Endothelial cell of umbilical vein (primary cell): ENCODE data around the gene YIPF1. TPM values are rescaled to one million over a fixed set of nuclear protein-coding genes. Genes with fewer than 3 reads are reported as not detected.

Experiments
- BruUV-seq: library from RNA; stranded (reverse); fragments of 400-500 nt; replicated peaks from 2 replicates; lab custom pipeline; 2021; lab: Mats Ljungman, UMichigan
- CTCF ChIA-PET: fragments of 300-600, 350-600 bp; sonication (Branson Sonifier 250); formaldehyde crosslinking; loops from one replicate; lab custom pipeline; 2021; ENCODE audit warnings: antibody characterized with exemption, inconsistent platforms; lab: Charles Lee
- POLR2A ChIA-PET: fragments of 300-600, 350-600 bp; sonication (Branson Sonifier 250); formaldehyde crosslinking; loops from one replicate; lab custom pipeline; 2021; ENCODE audit warnings: antibody characterized with exemption, inconsistent platforms; lab: Charles Lee
- DNase-seq: peaks from one replicate; pipeline ENCODE4 v3.0.0-alpha.2; 2011; ENCODE audit warnings: low read depth, low spot score
- FAIRE-seq: peaks from 2 replicates; lab custom pipeline; 2011; peaks lifted over from hg19 to GRCh38; lab: Jason Lieb, UNC
- H2AFZ ChIP-seq: 2 replicates; pipeline ENCODE4 v1.6.0; 2012; ENCODE audit warnings: low read depth, low read length, control low read depth, inconsistent platforms
- H3K27ac ChIP-seq: 2 replicates; pipeline ENCODE4 v1.5.1; 2011; ENCODE audit warnings: low read depth, mild to moderate bottlenecking, control low read depth, low read length, moderate library complexity; ENCODE audit not compliant: insufficient read depth
- H3K27me3 ChIP-seq, 2 experiments: 2 replicates each; pipeline versions ENCODE4 v1.6.0 to v1.6.1; 2011; ENCODE audit warnings: low read length in 2 of 2, mixed read lengths in 1 of 2; ENCODE audit not compliant: control insufficient read depth in 2 of 2, insufficient read depth in 2 of 2
- H3K36me3 ChIP-seq, 2 experiments: 2 replicates in 1 of 2; 3 replicates in 1 of 2; pipeline ENCODE4 v1.5.1; 2011; ENCODE audit warnings: low read length in 2 of 2, mild to moderate bottlenecking in 1 of 2, moderate library complexity in 1 of 2; ENCODE audit not compliant: control insufficient read depth in 2 of 2, insufficient read depth in 2 of 2; ENCODE audit errors: extremely low read depth in 1 of 2
- H3K4me1 ChIP-seq: 3 replicates; pipeline ENCODE4 v1.5.1; 2011; ENCODE audit warnings: mild to moderate bottlenecking, low read length; ENCODE audit not compliant: control insufficient read depth, insufficient read depth; ENCODE audit errors: extremely low read depth
- H3K4me2 ChIP-seq: 2 replicates; pipeline ENCODE4 v1.6.1; 2011; ENCODE audit warnings: low read length, control low read depth, mixed read lengths; ENCODE audit not compliant: insufficient read depth
- H3K4me3 ChIP-seq, 3 experiments: fragments of 200-600 bp in 1 of 3; sonication (generic), shearing (Covaris generic) in 1 of 3; replicated peaks in 1 of 3; 2 replicates each; pipeline ENCODE4 v1.5.1; 2011 to 2016; ENCODE audit warnings: control low read depth in 3 of 3, low read length in 3 of 3, mild to moderate bottlenecking in 2 of 3, inconsistent platforms in 1 of 3, low read depth in 1 of 3, moderate library complexity in 1 of 3; ENCODE audit not compliant: insufficient read depth in 1 of 3
- H3K79me2 ChIP-seq: 2 replicates; pipeline ENCODE4 v1.6.0; 2012; ENCODE audit warnings: low read length, inconsistent platforms; ENCODE audit not compliant: control insufficient read depth, insufficient read depth
- H3K9ac ChIP-seq: replicated peaks from 2 replicates; pipeline ENCODE3; 2011; ENCODE audit warnings: low read length, control low read depth; ENCODE audit not compliant: insufficient read depth; ENCODE audit errors: extremely low read depth
- H3K9me1 ChIP-seq: replicated peaks from 3 replicates; pipeline ENCODE4 v1.6.0; 2011; ENCODE audit warnings: mild to moderate bottlenecking, low read length; ENCODE audit not compliant: control insufficient read depth, insufficient read depth; ENCODE audit errors: extremely low read depth
- H3K9me3 ChIP-seq: replicated peaks from 2 replicates; pipeline ENCODE4 v1.5.1; 2012; ENCODE audit warnings: low read length, inconsistent platforms; ENCODE audit not compliant: control insufficient read depth, insufficient read depth
- H4K20me1 ChIP-seq: replicated peaks from 2 replicates; pipeline ENCODE3; 2011; ENCODE audit warnings: mild to moderate bottlenecking, low read length; ENCODE audit not compliant: control insufficient read depth, insufficient read depth; ENCODE audit errors: extremely low read depth
- CTCF ChIP-seq, 2 donors: IDR thresholded peaks; 1 replicate in 1 of 2; 2 replicates in 1 of 2; pipeline ENCODE4 v1.5.1; 2011; ENCODE audit warnings: low read length in 2 of 2, mild to moderate bottlenecking in 2 of 2, moderate library complexity in 2 of 2, control low read depth in 1 of 2, inconsistent platforms in 1 of 2, low read depth in 1 of 2; ENCODE audit not compliant: insufficient read depth in 1 of 2; ENCODE audit errors: extremely low read depth in 1 of 2
- EZH2 ChIP-seq: IDR thresholded peaks from 2 replicates; pipeline ENCODE4 v1.6.1; 2012; ENCODE audit warnings: borderline replicate concordance, low read depth, mild to moderate bottlenecking, moderate library complexity, low read length, inconsistent platforms; ENCODE audit not compliant: severe bottlenecking
- FOS ChIP-seq: IDR thresholded peaks from 2 replicates; pipeline ENCODE4 v1.6.1; 2011; ENCODE audit warnings: mild to moderate bottlenecking, low read length, moderate library complexity, borderline replicate concordance; ENCODE audit not compliant: insufficient read depth
- GATA2 ChIP-seq: IDR thresholded peaks from 2 replicates; pipeline ENCODE4 v1.7.0; 2011; ENCODE audit warnings: low read depth, mild to moderate bottlenecking, moderate library complexity, mixed read lengths, low read length; ENCODE audit not compliant: insufficient read length, insufficient read depth
- JUN ChIP-seq: IDR thresholded peaks from 2 replicates; pipeline ENCODE4 v1.6.1; 2011; ENCODE audit warnings: borderline replicate concordance, low read depth; ENCODE audit not compliant: insufficient read length, insufficient read depth
- MAX ChIP-seq: IDR thresholded peaks from 2 replicates; pipeline ENCODE4 v1.6.1; 2011; ENCODE audit not compliant: insufficient read depth, insufficient read length
- MYC ChIP-seq: IDR thresholded peaks from one replicate; pipeline ENCODE4 v1.6.1; 2011; ENCODE audit warnings: mild to moderate bottlenecking, low read depth, low read length
- POLR2A ChIP-seq: IDR thresholded peaks from 2 replicates; pipeline ENCODE4 v1.6.1; 2012; ENCODE audit warnings: low read depth, mild to moderate bottlenecking, control low read depth, low read length
- POLR2AphosphoS5 ChIP-seq: IDR thresholded peaks from 2 replicates; pipeline ENCODE4 v1.6.1; 2012; ENCODE audit warnings: low read depth, mild to moderate bottlenecking, control low read depth, low read length, moderate library complexity; ENCODE audit not compliant: insufficient read depth
- dilution Hi-C: fragments of 300-500 bp; cut with MboI; formaldehyde crosslinking; loops from one replicate; pipeline ENCODE4 v1.15.0; 2019; ENCODE audit warnings: low sequenced_read_pairs; ENCODE audit not compliant: extremely low pct_ligation_motif_present
- intact Hi-C: fragments of 100-400 bp; cut with micrococcal nuclease; formaldehyde crosslinking; loops from one replicate; pipeline ENCODE4 v1.10.0; 2022
- polyA plus RNA-seq, 4 experiments: library from polyadenylated mRNA; depleted of rRNA in 3 of 4; stranded (reverse) in 3 of 4; unstranded in 1 of 4; fragments of >200 nt; gene quantifications; 2 replicates each; pipeline versions ENCODE4 v1.2.1 to v1.2.3, GENCODE V29; 2011 to 2012; ENCODE audit warnings: missing spikeins in 1 of 4
- total RNA-seq: library from RNA; stranded (reverse); gene quantifications from 2 replicates; pipeline ENCODE4 v1.2.3, GENCODE V29; 2021

Gene YIPF1
- total and polyA plus RNA-seq, 2 donors (not counting 3 experiments of a cell fraction or from before 2014, with no cell fraction given) = 14.8 to 26.2 TPM

- TF ChIP-seq FOS (no peak), JUN (no peak), POLR2A (no peak), EZH2 (no peak), GATA2 (no peak), MYC (no peak), POLR2AphosphoS5 (no peak), MAX (no peak), CTCF (IDR thresholded peaks at IDR 0.05; ENCODE audit: extremely low read depth in 1 of 2, insufficient read depth in 1 of 2, low read depth in 1 of 2, low read length in 2 of 2) (no peak)
- peak overlapping the region; percentile 84 for H3K4me2 ChIP-seq
- peak overlapping the region; percentile 86 to 97 (median 91) for H3K4me3 ChIP-seq
- no peaks in the 10 kb centered on the region for H3K9me1 ChIP-seq
- H4K20me1 ChIP-seq = no peaks in the 10 kb centered on the region
- H3K79me2 ChIP-seq = peaks cover 52% of the 10 kb centered on the region
- no peaks in the 10 kb centered on the region for H3K36me3 ChIP-seq
- peaks cover 5% of the 10 kb centered on the region for H3K4me1 ChIP-seq
- intact Hi-C loops (no loop called here), dilution Hi-C loops (no loop called here)
- no peaks in the 10 kb centered on the region for H3K9me3 ChIP-seq
- BruUV-seq = no TSS peak
- H3K9ac ChIP-seq = peak overlapping the region; percentile 89
- peak overlapping the region; percentile 82 for H3K27ac ChIP-seq
- peak overlapping the region; percentile 81 for H2AFZ ChIP-seq
- H3K27me3 ChIP-seq = no peaks in the 10 kb centered on the region
- ChIA-PET POLR2A (no interaction called here), CTCF (interaction anchor here (1.9 to 2.1 kb wide), 2 partner anchors 23 to 122 kb away, joined by 4 to 7 read pairs; no protein-coding TSS in a partner anchor)
- FAIRE-seq = no peak
- no peak for DNase-seq
Observed at GRCh38 chr1:53837646-53837923, 52.0 kb downstream of the YIPF1 start.
